ENCODE results near the gene NUP210L.

The NUP210L gene

GRCh38 chr1:153977250-153978240 is 177.3 kb downstream of the NUP210L start, which contains the start of gene JTB:
Gene JTB, minus strand, starts transcription at chr1:153977674. Its CDS starts 422 bp downstream, at chr1:153977252.
- ChIA-PET CTCF (interaction anchor here (1.2 to 5.3 kb wide), 9 partner anchors 9 to 300 kb away, joined by 3 to 55 read pairs (median 5); partner anchors contain the start of genes CREB3L4, DENND4B, NPR1 and RAB13), POLR2A (interaction anchor here (0.6 to 4.1 kb wide), 10 partner anchors 8 to 350 kb away, joined by 3 to 44 read pairs (median 4); partner anchors contain the start of genes CREB3L4, CRTC2, GATAD2B and RAB13)
- no peak for TF ChIP-seq CTCF (IDR thresholded peaks at IDR 0.05; ENCODE audit: insufficient read depth, low read length, missing control alignments)
- H3K4me3 ChIP-seq (ENCODE audit: low read depth, low read length) = peak within 1 kb of the TSS; percentile 98
- no peak for DNase-seq (ENCODE audit: low read depth, low spot score)

GRCh38 chr1:153976819-153977249 is 178.0 kb downstream of the NUP210L start:
- no peak for TF ChIP-seq CTCF (IDR thresholded peaks at IDR 0.05; ENCODE audit: insufficient read depth, low read length, missing control alignments)
- peak overlapping the region; percentile 98 for H3K4me3 ChIP-seq (ENCODE audit: low read depth, low read length)
- CTCF ChIA-PET = interaction anchor here (1.5 to 5.3 kb wide), 4 partner anchors 9 to 37 kb away, joined by 3 to 55 read pairs (median 30); partner anchors contain the start of genes CREB3L4, DENND4B and RAB13
- DNase-seq (ENCODE audit: low read depth, low spot score) = no peak
- POLR2A ChIA-PET = interaction anchor here (0.9 to 4.1 kb wide), 7 partner anchors 9 to 184 kb away, joined by 4 to 44 read pairs (median 9); partner anchors contain the start of genes CREB3L4, CRTC2, RAB13 and RPS27

GRCh38 chr1:153973525-153973924 is 181.3 kb downstream of the NUP210L start:
- H3K4me3 ChIP-seq (ENCODE audit: low read depth, low read length) = no peak overlapping the region
- ChIA-PET CTCF (interaction anchor here (1.8 to 2.0 kb wide), 2 partner anchors 7 to 13 kb away, joined by 5 to 15 read pairs; partner anchors contain the start of gene RAB13), POLR2A (no interaction called here)
- TF ChIP-seq CTCF (IDR thresholded peaks at IDR 0.05; ENCODE audit: insufficient read depth, low read length, missing control alignments) = no peak
- no peak for DNase-seq (ENCODE audit: low read depth, low spot score)

GRCh38 chr1:153973071-153973470 is 181.8 kb downstream of the NUP210L start:
- ChIA-PET POLR2A (interaction anchor here (1.2 to 1.3 kb wide), 2 partner anchors 13 to 14 kb away, joined by 3 read pairs; partner anchors contain the start of genes CRTC2 and RAB13), CTCF (interaction anchor here (1.8 to 2.0 kb wide), 2 partner anchors 13 to 27 kb away, joined by 6 to 15 read pairs; partner anchors contain the start of genes DENND4B and RAB13)
- TF ChIP-seq CTCF (IDR thresholded peaks at IDR 0.05; ENCODE audit: insufficient read depth, low read length, missing control alignments) = no peak
- H3K4me3 ChIP-seq (ENCODE audit: low read depth, low read length) = no peak overlapping the region
- DNase-seq (ENCODE audit: low read depth, low spot score) = no peak

GRCh38 chr1:153970346-153970745 is 184.5 kb downstream of the NUP210L start:
- ChIA-PET POLR2A (interaction anchor here (1.4 kb wide), 1 partner anchor 21 kb away, joined by 3 read pairs; no protein-coding TSS in a partner anchor), CTCF (interaction anchor here (1.0 kb wide), 1 partner anchor 16 kb away, joined by 3 read pairs; the partner anchor contains the start of gene RAB13)
- no peak for DNase-seq (ENCODE audit: low read depth, low spot score)
- H3K4me3 ChIP-seq (ENCODE audit: low read depth, low read length) = no peak overlapping the region
- TF ChIP-seq CTCF (IDR thresholded peaks at IDR 0.05; ENCODE audit: insufficient read depth, low read length, missing control alignments) = no peak
